Gastroesophageal sphincter (tissue), 4 donors: Measurements from ENCODE around the gene ABHD8. TPM values are rescaled to one million over a fixed set of nuclear protein-coding genes. Genes with fewer than 3 reads are reported as not detected.

Experiments
- ATAC-seq: fragments of 150-250 bp; one replicate; pipeline ENCODE4 v1.9.1; 2016; ENCODE audit warnings: mild to moderate bottlenecking, moderate library complexity
- H3K27ac ChIP-seq, 4 donors: fragments of 200-600 bp; sonication (generic) in 3 of 4; 1 replicate in 3 of 4; 2 replicates in 1 of 4; pipeline ENCODE4 v1.5.1; 2016 to 2019
- H3K27me3 ChIP-seq: fragments of 200-600 bp; sonication (generic); one replicate; pipeline ENCODE4 v1.5.1; 2019
- H3K36me3 ChIP-seq, 2 donors: fragments of 200-600 bp; sonication (generic); one replicate each; pipeline ENCODE4 v1.5.1; 2019; ENCODE audit warnings: control low read depth in 1 of 2
- H3K4me1 ChIP-seq, 3 donors: fragments of 200-600 bp; sonication (generic); 1 replicate in 2 of 3; 2 replicates in 1 of 3; pipeline ENCODE4 v1.5.1; 2016 to 2019; ENCODE audit warnings: control low read depth in 2 of 3
- H3K4me3 ChIP-seq, 2 donors: fragments of 200-600 bp; sonication (generic); one replicate each; pipeline ENCODE4 v1.5.1; 2019; ENCODE audit warnings: mild to moderate bottlenecking in 1 of 2, moderate library complexity in 1 of 2
- H3K9me3 ChIP-seq, 3 donors: fragments of 200-600 bp; sonication (generic); one replicate each; pipeline ENCODE4 v1.5.1; 2017 to 2019; ENCODE audit warnings: control low read depth in 2 of 3
- EP300 ChIP-seq: sonication (generic); formaldehyde crosslinking; IDR thresholded peaks from one replicate; pipeline ENCODE4 v1.6.1; 2017; ENCODE audit warnings: antibody characterized with exemption, mild to moderate bottlenecking
- POLR2A ChIP-seq, 2 donors: fragments of 450-650 bp; IDR thresholded peaks; one replicate each; pipeline ENCODE4 v1.6.1; 2017; ENCODE audit warnings: antibody characterized with exemption in 2 of 2, mild to moderate bottlenecking in 2 of 2, moderate library complexity in 1 of 2
- POLR2AphosphoS5 ChIP-seq: sonication (generic); formaldehyde crosslinking; IDR thresholded peaks from one replicate; pipeline ENCODE4 v1.6.1; 2017; ENCODE audit warnings: antibody characterized with exemption
- WGBS, 2 donors: methylation state at CpG; one replicate each; pipeline ENCODE4 v1.1.5; 2018; ENCODE audit warnings: low coverage in 1 of 2; 5-methylcytosine and 5-hydroxymethylcytosine counted together
- total RNA-seq, 4 donors: library from RNA; depleted of rRNA; stranded (reverse); fragments of >200 nt; gene quantifications; one replicate each; pipeline ENCODE4 v1.1.0, GENCODE V29; 2016
- TF ChIP-seq, protein P1 (sequence below), 4 experiments: fragments of 200-600 bp in 2 of 4; fragments of 450-650 bp in 2 of 4; sonication (generic) in 1 of 4; IDR thresholded peaks; one replicate each; pipeline ENCODE4 v1.5.1; 2017 to 2019; ENCODE audit warnings: antibody characterized with exemption in 4 of 4, mild to moderate bottlenecking in 2 of 4, moderate library complexity in 2 of 4

The ABHD8 gene
- total RNA-seq, 4 donors from 2014 or later, result 13.2 to 34.4 (median 24.3) TPM

- H3K27ac ChIP-seq, result peak overlapping the region in 3 of 4 donors; percentile 76 to 83 (median 79)
- WGBS, 2 donors, result 48% methylated on average over 5 of the region's 52 CpGs; no CpG with 5 or more reads in 1 of the 2 donors
These were observed 30.6 kb upstream of the ABHD8 start for GRCh38 chr19:17333611-17334413.

GRCh38 chr19:17332677-17333581 is 29.7 kb upstream of the ABHD8 start:
- Histone ChIP-seq H3K4me3 (no peak overlapping the region), H3K4me1 (peaks cover 0 to 55% (median 27%) of the 10 kb centered on the region in 3 donors), H3K9me3 (no peaks in the 10 kb centered on the region), H3K27me3 (peaks cover 30% of the 10 kb centered on the region), H3K27ac (no peak overlapping the region), H3K36me3 (peaks cover 0 to 22% of the 10 kb centered on the region in 2 donors)
- WGBS, 2 donors, result 98 to 100% methylated on average over 1 to 14 of the region's 45 CpGs
- TF ChIP-seq, protein P1, sequence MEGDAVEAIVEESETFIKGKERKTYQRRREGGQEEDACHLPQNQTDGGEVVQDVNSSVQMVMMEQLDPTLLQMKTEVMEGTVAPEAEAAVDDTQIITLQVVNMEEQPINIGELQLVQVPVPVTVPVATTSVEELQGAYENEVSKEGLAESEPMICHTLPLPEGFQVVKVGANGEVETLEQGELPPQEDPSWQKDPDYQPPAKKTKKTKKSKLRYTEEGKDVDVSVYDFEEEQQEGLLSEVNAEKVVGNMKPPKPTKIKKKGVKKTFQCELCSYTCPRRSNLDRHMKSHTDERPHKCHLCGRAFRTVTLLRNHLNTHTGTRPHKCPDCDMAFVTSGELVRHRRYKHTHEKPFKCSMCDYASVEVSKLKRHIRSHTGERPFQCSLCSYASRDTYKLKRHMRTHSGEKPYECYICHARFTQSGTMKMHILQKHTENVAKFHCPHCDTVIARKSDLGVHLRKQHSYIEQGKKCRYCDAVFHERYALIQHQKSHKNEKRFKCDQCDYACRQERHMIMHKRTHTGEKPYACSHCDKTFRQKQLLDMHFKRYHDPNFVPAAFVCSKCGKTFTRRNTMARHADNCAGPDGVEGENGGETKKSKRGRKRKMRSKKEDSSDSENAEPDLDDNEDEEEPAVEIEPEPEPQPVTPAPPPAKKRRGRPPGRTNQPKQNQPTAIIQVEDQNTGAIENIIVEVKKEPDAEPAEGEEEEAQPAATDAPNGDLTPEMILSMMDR (IDR thresholded peaks at IDR 0.05), result no peak
- no peak for TF ChIP-seq POLR2A (IDR thresholded peaks at IDR 0.05)
- no peak for TF ChIP-seq POLR2AphosphoS5
- TF ChIP-seq EP300, result no peak
- ATAC-seq, result no peak

More at GRCh38 chr19:17333611-17334413, 30.6 kb upstream of the ABHD8 start:
- TF ChIP-seq, protein P1 (IDR thresholded peaks at IDR 0.05), result no peak
- no peak for TF ChIP-seq POLR2AphosphoS5
- TF ChIP-seq POLR2A (IDR thresholded peaks at IDR 0.05), result no peak
- Histone ChIP-seq H3K4me1 (peaks cover 0 to 55% (median 30%) of the 10 kb centered on the region in 3 donors), H3K4me3 (peak overlapping the region; percentile 74 to 84), H3K36me3 (peaks cover 0 to 23% of the 10 kb centered on the region in 2 donors), H3K9me3 (no peaks in the 10 kb centered on the region), H3K27me3 (peaks cover 28% of the 10 kb centered on the region)
- ATAC-seq, result no peak

- no peak overlapping the region for H3K4me3 ChIP-seq
These were observed 29.1 kb upstream of the ABHD8 start for GRCh38 chr19:17332360-17332676.

DNA sequence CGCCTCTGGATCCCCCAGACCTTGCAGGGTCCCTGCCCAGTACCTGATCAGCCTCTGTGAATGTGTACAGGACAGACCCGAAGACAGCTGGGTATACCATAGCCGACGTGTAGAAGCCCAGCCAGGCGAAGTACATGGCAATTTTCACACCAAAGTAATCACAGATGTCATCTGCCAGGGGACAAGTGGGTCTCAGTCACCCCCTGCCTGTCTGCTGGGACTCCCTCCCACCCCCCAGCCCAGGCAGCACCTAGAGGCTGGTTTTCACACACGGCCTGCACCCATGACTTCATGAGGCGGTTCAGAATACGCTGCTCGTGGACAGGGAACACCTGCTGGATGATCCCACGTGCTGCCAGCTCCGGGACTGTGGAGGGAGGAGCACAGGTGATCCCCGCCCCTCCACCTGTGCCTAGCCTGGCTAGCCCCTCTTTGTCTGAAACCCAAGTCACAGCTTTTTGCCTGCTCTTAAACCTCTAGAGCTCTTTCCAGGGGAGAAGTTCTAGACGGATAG is 27.9 kb upstream of the ABHD8 start:
- Histone ChIP-seq H3K9me3 (no peaks in the 10 kb centered on the region), H3K27ac (no peak overlapping the region), H3K4me3 (no peak overlapping the region), H3K36me3 (peaks cover 0 to 22% of the 10 kb centered on the region in 2 donors), H3K27me3 (peaks cover 30% of the 10 kb centered on the region), H3K4me1 (peaks cover 0 to 65% (median 24%) of the 10 kb centered on the region in 3 donors)
- no peak for TF ChIP-seq POLR2AphosphoS5
- no peak for TF ChIP-seq POLR2A (IDR thresholded peaks at IDR 0.05)
- no peak for TF ChIP-seq EP300
- TF ChIP-seq, protein P1 (IDR thresholded peaks at IDR 0.05), result no peak
- WGBS, 2 donors, result 93 to 100% methylated on average over 1 to 6 of the region's 13 CpGs
- ATAC-seq, result no peak

More at GRCh38 chr19:17332360-17332676, 29.1 kb upstream of the ABHD8 start:
- peaks cover 0 to 56% (median 24%) of the 10 kb centered on the region in 3 donors for H3K4me1 ChIP-seq
- peaks cover 0 to 22% of the 10 kb centered on the region in 2 donors for H3K36me3 ChIP-seq
- peaks cover 30% of the 10 kb centered on the region for H3K27me3 ChIP-seq
- WGBS, 2 donors, result 85 to 100% methylated on average over 2 to 4 of the region's 8 CpGs
- no peaks in the 10 kb centered on the region for H3K9me3 ChIP-seq
- no peak for ATAC-seq
- H3K27ac ChIP-seq, result no peak overlapping the region
- TF ChIP-seq, protein P1 (IDR thresholded peaks at IDR 0.05), result no peak
- no peak for TF ChIP-seq EP300
- TF ChIP-seq POLR2AphosphoS5, result no peak
- TF ChIP-seq POLR2A (IDR thresholded peaks at IDR 0.05), result no peak
